Left ventricle myocardium inferior (tissue), 1 donor: ENCODE measurements around the gene TAOK1. TPM values are rescaled to one million over a fixed set of nuclear protein-coding genes. Genes with fewer than 3 reads are reported as not detected.
"Not testable (repeated sequence)": the region's sequence is repeated elsewhere in the genome, so short reads cannot be mapped to it uniquely, and the experiment has no call there.

ENCODE experiments used
- DNase-seq: peaks from one replicate; pipeline ENCODE4 v3.0.0-alpha.2; 2020
- H3K27ac ChIP-seq: fragments of 200-600 bp; replicated peaks from 2 replicates; pipeline ENCODE4 v1.8.0; 2021
- H3K27me3 ChIP-seq: fragments of 200-600 bp; 2 replicates; pipeline ENCODE4 v1.8.0; 2021; ENCODE audit warnings: low read depth
- H3K36me3 ChIP-seq: fragments of 200-600 bp; 2 replicates; pipeline ENCODE4 v1.8.0; 2021
- H3K4me1 ChIP-seq: fragments of 200-600 bp; 2 replicates; pipeline ENCODE4 v1.8.0; 2021
- H3K4me3 ChIP-seq: fragments of 200-600 bp; 2 replicates; pipeline ENCODE4 v1.8.0; 2021; ENCODE audit warnings: mild to moderate bottlenecking, moderate library complexity
- H3K9me3 ChIP-seq: fragments of 200-600 bp; replicated peaks from 2 replicates; pipeline ENCODE4 v1.8.0; 2021
- CTCF ChIP-seq: fragments of 200-600 bp; IDR thresholded peaks from 2 replicates; pipeline ENCODE4 v1.8.0; 2021; ENCODE audit warnings: antibody characterized with exemption, mild to moderate bottlenecking, borderline replicate concordance
- intact Hi-C: fragments of 100-400 bp; cut with micrococcal nuclease; formaldehyde crosslinking; loops from one replicate; pipeline ENCODE4 v1.11.0; 2022
- total RNA-seq: library from RNA; stranded (reverse); fragmentation: NEBNext Ultra II Directional; extraction: Animal tissue kit (Norgen Biotek cat#: 25700); gene quantifications from one replicate; pipeline ENCODE4 v1.2.1, GENCODE V29; 2021
- donor health status: DM: no; HTN: yes; CAD: no; lungs with severe emphysema.

The TAOK1 gene
- total RNA-seq, 1 donor from 2014 or later: 50.7 TPM

GRCh38 chr17:29546830-29547229 is 156.7 kb downstream of the TAOK1 start:
- no peak for TF ChIP-seq CTCF
- no peak overlapping the region for H3K27ac ChIP-seq
- H3K27me3 ChIP-seq: no peaks in the 10 kb centered on the region
- H3K4me1 ChIP-seq: peaks cover 16% of the 10 kb centered on the region
- no peak for DNase-seq
- intact Hi-C loops: no loop called here
- H3K36me3 ChIP-seq: peaks cover 29% of the 10 kb centered on the region
- no peaks in the 10 kb centered on the region for H3K9me3 ChIP-seq
- H3K4me3 ChIP-seq: no peak overlapping the region

- no peak for TF ChIP-seq CTCF
- Histone ChIP-seq H3K9me3 (no peaks in the 10 kb centered on the region), H3K4me3 (no peak overlapping the region), H3K36me3 (peaks cover 4% of the 10 kb centered on the region), H3K4me1 (peaks cover 16% of the 10 kb centered on the region), H3K27me3 (no peaks in the 10 kb centered on the region), H3K27ac (no peak overlapping the region)
- no peak for DNase-seq
- intact Hi-C loops: no loop called here
These were observed 159.2 kb downstream of the TAOK1 start for GRCh38 chr17:29549177-29549923.

GRCh38 chr17:29555840-29556239 is 165.7 kb downstream of the TAOK1 start:
- Histone ChIP-seq H3K27ac (no peak overlapping the region), H3K36me3 (no peaks in the 10 kb centered on the region), H3K27me3 (no peaks in the 10 kb centered on the region), H3K4me3 (no peak overlapping the region), H3K4me1 (no peaks in the 10 kb centered on the region), H3K9me3 (no peaks in the 10 kb centered on the region)
- intact Hi-C loops: no loop called here
- no peak for TF ChIP-seq CTCF
- no peak for DNase-seq

- Histone ChIP-seq H3K4me1 (peaks cover 13% of the 10 kb centered on the region), H3K27me3 (no peaks in the 10 kb centered on the region), H3K4me3 (no peak overlapping the region), H3K9me3 (no peaks in the 10 kb centered on the region), H3K36me3 (peaks cover 3% of the 10 kb centered on the region), H3K27ac (no peak overlapping the region)
- intact Hi-C loops: no loop called here
- no peak for DNase-seq
- no peak for TF ChIP-seq CTCF
These were observed 167.0 kb downstream of the TAOK1 start for GRCh38 chr17:29557085-29557738.

- peaks cover 8% of the 10 kb centered on the region for H3K36me3 ChIP-seq
- intact Hi-C loops: no loop called here
- no peaks in the 10 kb centered on the region for H3K9me3 ChIP-seq
- DNase-seq: no peak
- no peak overlapping the region for H3K27ac ChIP-seq
- no peaks in the 10 kb centered on the region for H3K27me3 ChIP-seq
- no peak overlapping the region for H3K4me3 ChIP-seq
- peaks cover 18% of the 10 kb centered on the region for H3K4me1 ChIP-seq
- no peak for TF ChIP-seq CTCF
These were observed 167.6 kb downstream of the TAOK1 start for GRCh38 chr17:29557739-29558116.

GRCh38 chr17:29558139-29558538 is 168.0 kb downstream of the TAOK1 start:
- intact Hi-C loops, H3K27me3 ChIP-seq, DNase-seq, H3K27ac ChIP-seq, H3K9me3 ChIP-seq, H3K4me3 ChIP-seq: not testable (repeated sequence)
- Histone ChIP-seq H3K4me1 (peaks cover 18% of the 10 kb centered on the region), H3K36me3 (peaks cover 12% of the 10 kb centered on the region)
